Bone marrow (tissue), 2 donors: Measurements from ENCODE around the gene TFB1M.

Experiments used
- DNase-seq, 2 donors: peaks; one replicate each; lab custom pipeline; 2025; lab: John Stamatoyannopoulos, UW

Gene TFB1M

GRCh38 chr6:155263373-155264063 lies 50.8 kb downstream of the TFB1M start, which contains the start of gene CLDN20:
TSS of gene CLDN20 (plus strand) at chr6:155264013. CDS start at chr6:155275720, 11,707 bp downstream.
- no peak for DNase-seq

GRCh38 chr6:155262655-155263054 lies 51.6 kb downstream of the TFB1M start:
- DNase-seq: no peak

GRCh38 chr6:155261111-155261900 lies 53.0 kb downstream of the TFB1M start:
- no peak for DNase-seq

- DNase-seq: no peak
These were observed 53.6 kb downstream of the TFB1M start for GRCh38 chr6:155260686-155261085.

- DNase-seq: no peak
These were observed 54.4 kb downstream of the TFB1M start for GRCh38 chr6:155259897-155260296.

- no peak for DNase-seq
These were observed 55.1 kb downstream of the TFB1M start for GRCh38 chr6:155259204-155259603.

- no peak for DNase-seq
These were observed 56.5 kb downstream of the TFB1M start for GRCh38 chr6:155257796-155258195.

- DNase-seq: no peak
These were observed 58.0 kb downstream of the TFB1M start for GRCh38 chr6:155256122-155256795.

GRCh38 chr6:155254139-155254538 lies 60.1 kb downstream of the TFB1M start:
- no peak for DNase-seq

- no peak for DNase-seq
These were observed 60.9 kb downstream of the TFB1M start for GRCh38 chr6:155253337-155253736.

GRCh38 chr6:155252581-155252980 lies 61.7 kb downstream of the TFB1M start:
- no peak for DNase-seq

GRCh38 chr6:155250701-155251381 lies 63.4 kb downstream of the TFB1M start:
- no peak for DNase-seq

- DNase-seq: no peak
These were observed 66.0 kb downstream of the TFB1M start for GRCh38 chr6:155248008-155249001.

- DNase-seq: no peak
These were observed 66.7 kb downstream of the TFB1M start for GRCh38 chr6:155247618-155248007.

- no peak for DNase-seq
These were observed 67.5 kb downstream of the TFB1M start for GRCh38 chr6:155246825-155247224.

- no peak for DNase-seq
These were observed 68.5 kb downstream of the TFB1M start for GRCh38 chr6:155245831-155246230.

- no peak for DNase-seq
These were observed 69.1 kb downstream of the TFB1M start for GRCh38 chr6:155245193-155245592.

- DNase-seq: no peak
These were observed 69.8 kb downstream of the TFB1M start for GRCh38 chr6:155244434-155244833.

- no peak for DNase-seq
These were observed 72.3 kb downstream of the TFB1M start for GRCh38 chr6:155241966-155242365.

GRCh38 chr6:155240905-155241600 lies 73.2 kb downstream of the TFB1M start:
- DNase-seq: no peak
